Keratinocyte (primary cell): Measurements from ENCODE around the gene PKD2. TPM values are rescaled to one million over a fixed set of nuclear protein-coding genes. Genes with fewer than 3 reads are reported as not detected.
A peak's percentile ranks its signal among the peaks of the same experiment; 100 is the strongest.

ENCODE experiments used
- DNase-seq: peaks from one replicate; pipeline ENCODE4 v3.0.0-alpha.2; 2011; ENCODE audit warnings: low read depth, missing footprints, low spot score
- FAIRE-seq: peaks from 2 replicates; lab custom pipeline; 2011; peaks lifted over from hg19 to GRCh38; lab: Jason Lieb, UNC
- H2AFZ ChIP-seq: 2 replicates; pipeline ENCODE4 v1.6.0; 2012; ENCODE audit warnings: low read length, control low read depth, inconsistent platforms; ENCODE audit not compliant: control insufficient read depth
- H3K27ac ChIP-seq: 2 replicates; pipeline ENCODE4 v1.5.1; 2011; ENCODE audit warnings: low read length; ENCODE audit not compliant: control insufficient read depth, insufficient read depth
- H3K27me3 ChIP-seq: 3 replicates; pipeline ENCODE4 v1.6.0; 2011; ENCODE audit warnings: low read length; ENCODE audit not compliant: control insufficient read depth, insufficient read depth; ENCODE audit errors: extremely low read depth
- H3K36me3 ChIP-seq, 2 experiments: 2 replicates in 1 of 2; 3 replicates in 1 of 2; pipeline ENCODE4 v1.5.1; 2011; ENCODE audit warnings: low read length in 2 of 2, mild to moderate bottlenecking in 1 of 2; ENCODE audit not compliant: control insufficient read depth in 2 of 2, insufficient read depth in 2 of 2; ENCODE audit errors: extremely low read depth in 1 of 2
- H3K4me1 ChIP-seq: 3 replicates; pipeline ENCODE4 v1.5.1; 2011; ENCODE audit warnings: low read length; ENCODE audit not compliant: control insufficient read depth, insufficient read depth; ENCODE audit errors: extremely low read depth
- H3K4me2 ChIP-seq: 3 replicates; pipeline ENCODE4 v1.6.0; 2011; ENCODE audit warnings: low read depth, low read length; ENCODE audit not compliant: control insufficient read depth, insufficient read depth; ENCODE audit errors: extremely low read depth
- H3K4me3 ChIP-seq, 3 experiments: fragments of 200-600 bp in 1 of 3; sonication (generic) in 1 of 3; 2 replicates in 2 of 3; 3 replicates in 1 of 3; pipeline ENCODE4 v1.5.1; 2011 to 2016; ENCODE audit warnings: low read length in 3 of 3, mild to moderate bottlenecking in 3 of 3, control low read depth in 2 of 3, inconsistent platforms in 1 of 3, low read depth in 1 of 3, mixed read lengths in 1 of 3, mixed run types in 1 of 3, moderate library complexity in 1 of 3; ENCODE audit not compliant: control insufficient read depth in 2 of 3, insufficient read depth in 2 of 3; ENCODE audit errors: extremely low read depth in 1 of 3
- H3K79me2 ChIP-seq: 2 replicates; pipeline ENCODE4 v1.6.0; 2012; ENCODE audit warnings: low read length; ENCODE audit not compliant: control insufficient read depth, insufficient read depth
- H3K9ac ChIP-seq: 3 replicates; pipeline ENCODE4 v1.6.0; 2011; ENCODE audit warnings: low read length; ENCODE audit not compliant: control insufficient read depth, insufficient read depth; ENCODE audit errors: extremely low read depth
- H3K9me1 ChIP-seq: 3 replicates; pipeline ENCODE4 v1.6.0; 2011; ENCODE audit warnings: low read length; ENCODE audit not compliant: control insufficient read depth, insufficient read depth; ENCODE audit errors: extremely low read depth
- H3K9me3 ChIP-seq: 2 replicates; pipeline ENCODE4 v1.5.1; 2012; ENCODE audit warnings: low read depth, low read length; ENCODE audit not compliant: control insufficient read depth
- H4K20me1 ChIP-seq: 3 replicates; pipeline ENCODE4 v1.6.0; 2011; ENCODE audit warnings: low read length; ENCODE audit not compliant: control insufficient read depth, insufficient read depth; ENCODE audit errors: extremely low read depth
- CTCF ChIP-seq, 3 experiments: IDR thresholded peaks in 1 of 3; conservative IDR thresholded peaks in 1 of 3; optimal IDR thresholded peaks in 1 of 3; 2 replicates in 2 of 3; 3 replicates in 1 of 3; pipeline versions ENCODE3 to v1.5.1; 2011; ENCODE audit warnings: low read length in 3 of 3, mild to moderate bottlenecking in 3 of 3, moderate library complexity in 2 of 3, control low read depth in 1 of 3, inconsistent platforms in 1 of 3; ENCODE audit not compliant: insufficient read depth in 2 of 3; ENCODE audit errors: extremely low read depth in 1 of 3
- EZH2 ChIP-seq: IDR thresholded peaks from one replicate; pipeline ENCODE4 v1.6.1; 2012; ENCODE audit warnings: inconsistent platforms, mild to moderate bottlenecking, low read length, moderate library complexity
- dilution Hi-C: fragments of 300-500 bp; cut with MboI; formaldehyde crosslinking; loops from one replicate; pipeline ENCODE4 v1.7.0; 2020; ENCODE audit warnings: low sequenced_read_pairs; ENCODE audit not compliant: extremely low pct_ligation_motif_present
- polyA plus RNA-seq, 5 experiments: library from polyadenylated mRNA; depleted of rRNA in 3 of 5; stranded (reverse) in 3 of 5; stranded (forward) in 1 of 5; unstranded in 1 of 5; fragments of >200 nt; gene quantifications; 1 replicate in 1 of 5; 2 replicates in 3 of 5; 3 replicates in 1 of 5; pipeline versions ENCODE4 v1.2.1 to v1.2.3, GENCODE V29; 2011 to 2012; ENCODE audit warnings: missing spikeins in 2 of 5, low read depth in 1 of 5, low replicate concordance in 1 of 5

Gene PKD2
- polyA plus RNA-seq, 1 donor (not counting 4 experiments of a cell fraction or from before 2014, with no cell fraction given) = 21.5 TPM

- H3K27ac ChIP-seq = no peak overlapping the region
- H3K36me3 ChIP-seq = no peaks in the 10 kb centered on the region
- peaks cover 2% of the 10 kb centered on the region for H4K20me1 ChIP-seq
- no peak overlapping the region for H3K4me2 ChIP-seq
- H3K4me3 ChIP-seq = no peak overlapping the region
- no peaks in the 10 kb centered on the region for H3K27me3 ChIP-seq
- H2AFZ ChIP-seq = no peak overlapping the region
- H3K9ac ChIP-seq = no peak overlapping the region
- no peak for TF ChIP-seq EZH2
- TF ChIP-seq CTCF (optimal IDR thresholded peaks at IDR 0.05 in 1 of 3, IDR thresholded peaks at IDR 0.05 in 1 of 3, conservative IDR thresholded peaks at IDR 0.05 in 1 of 3; ENCODE audit: extremely low read depth in 1 of 3, insufficient read depth in 2 of 3, low read length in 3 of 3) = no peak
- dilution Hi-C loops = no loop called here
- peaks cover 40% of the 10 kb centered on the region for H3K4me1 ChIP-seq
- no peaks in the 10 kb centered on the region for H3K9me3 ChIP-seq
- FAIRE-seq (no peak), DNase-seq (no peak)
- H3K79me2 ChIP-seq = peaks cover 77% of the 10 kb centered on the region
- no peaks in the 10 kb centered on the region for H3K9me1 ChIP-seq
Observed at GRCh38 chr4:88012647-88013046, 5.2 kb downstream of the PKD2 start.

- H3K4me1 ChIP-seq = peaks cover 37% of the 10 kb centered on the region
- H3K9ac ChIP-seq = no peak overlapping the region
- FAIRE-seq (peak; percentile 13), DNase-seq (no peak)
- dilution Hi-C loops = no loop called here
- TF ChIP-seq EZH2 = no peak
- TF ChIP-seq CTCF (optimal IDR thresholded peaks at IDR 0.05 in 1 of 3, IDR thresholded peaks at IDR 0.05 in 1 of 3, conservative IDR thresholded peaks at IDR 0.05 in 1 of 3; ENCODE audit: extremely low read depth in 1 of 3, insufficient read depth in 2 of 3, low read length in 3 of 3) = no peak
- peak overlapping the region; percentile 16 for H3K4me2 ChIP-seq
- no peak overlapping the region for H2AFZ ChIP-seq
- H3K79me2 ChIP-seq = peaks cover 71% of the 10 kb centered on the region
- no peaks in the 10 kb centered on the region for H3K9me1 ChIP-seq
- no peaks in the 10 kb centered on the region for H4K20me1 ChIP-seq
- no peaks in the 10 kb centered on the region for H3K36me3 ChIP-seq
- H3K27ac ChIP-seq = peak overlapping the region; percentile 15
- H3K27me3 ChIP-seq = no peaks in the 10 kb centered on the region
- no peaks in the 10 kb centered on the region for H3K9me3 ChIP-seq
- no peak overlapping the region for H3K4me3 ChIP-seq
Observed at GRCh38 chr4:88014386-88014905, 7.0 kb downstream of the PKD2 start.
